Fibroblast of the aortic adventitia (primary cell): Measurements from ENCODE around the gene EYS. TPM values are rescaled to one million over a fixed set of nuclear protein-coding genes. Genes with fewer than 3 reads are reported as not detected.

ENCODE experiments used
- DNase-seq: peaks from one replicate; pipeline ENCODE4 v3.0.0-alpha.2; 2010; ENCODE audit warnings: low read depth
- H3K4me3 ChIP-seq: 2 replicates; pipeline ENCODE4 v1.5.1; 2011; ENCODE audit warnings: low read depth, mild to moderate bottlenecking, control low read depth, low read length, moderate library complexity
- total RNA-seq: library from RNA; depleted of rRNA; stranded (reverse); fragments of >200 nt; gene quantifications from 2 replicates; pipeline ENCODE4 v1.2.3, GENCODE V29; 2012; ENCODE audit warnings: low replicate concordance
- TF ChIP-seq, protein P1 (sequence below): IDR thresholded peaks from 2 replicates; pipeline ENCODE4 v1.5.1; 2011; ENCODE audit warnings: mild to moderate bottlenecking, low read length, control low read depth, inconsistent platforms; ENCODE audit not compliant: insufficient read depth

Gene EYS
- total RNA-seq, 1 donor, result 0.09 TPM

DNA sequence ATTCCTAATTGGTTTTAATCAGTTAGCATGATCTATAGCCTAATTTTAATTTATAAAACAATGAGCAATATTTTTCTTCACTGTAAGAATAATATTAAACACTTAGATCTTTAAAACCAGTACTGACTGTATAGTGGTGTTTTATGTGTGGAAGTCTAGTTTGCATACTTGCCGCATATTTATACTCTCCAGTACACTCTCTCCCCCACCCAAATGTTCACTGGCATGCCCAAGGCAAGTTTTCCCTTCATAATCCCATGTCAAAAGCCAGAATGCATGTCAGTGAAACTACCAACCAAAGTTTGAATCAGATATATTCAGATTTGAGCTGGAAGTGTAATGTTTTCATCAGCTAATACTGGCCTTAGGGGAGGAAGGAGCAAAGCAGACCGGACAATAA is 1565.3 kb downstream of the EYS start:
- TF ChIP-seq, protein P1, sequence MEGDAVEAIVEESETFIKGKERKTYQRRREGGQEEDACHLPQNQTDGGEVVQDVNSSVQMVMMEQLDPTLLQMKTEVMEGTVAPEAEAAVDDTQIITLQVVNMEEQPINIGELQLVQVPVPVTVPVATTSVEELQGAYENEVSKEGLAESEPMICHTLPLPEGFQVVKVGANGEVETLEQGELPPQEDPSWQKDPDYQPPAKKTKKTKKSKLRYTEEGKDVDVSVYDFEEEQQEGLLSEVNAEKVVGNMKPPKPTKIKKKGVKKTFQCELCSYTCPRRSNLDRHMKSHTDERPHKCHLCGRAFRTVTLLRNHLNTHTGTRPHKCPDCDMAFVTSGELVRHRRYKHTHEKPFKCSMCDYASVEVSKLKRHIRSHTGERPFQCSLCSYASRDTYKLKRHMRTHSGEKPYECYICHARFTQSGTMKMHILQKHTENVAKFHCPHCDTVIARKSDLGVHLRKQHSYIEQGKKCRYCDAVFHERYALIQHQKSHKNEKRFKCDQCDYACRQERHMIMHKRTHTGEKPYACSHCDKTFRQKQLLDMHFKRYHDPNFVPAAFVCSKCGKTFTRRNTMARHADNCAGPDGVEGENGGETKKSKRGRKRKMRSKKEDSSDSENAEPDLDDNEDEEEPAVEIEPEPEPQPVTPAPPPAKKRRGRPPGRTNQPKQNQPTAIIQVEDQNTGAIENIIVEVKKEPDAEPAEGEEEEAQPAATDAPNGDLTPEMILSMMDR, result no peak
- no peak overlapping the region for H3K4me3 ChIP-seq
- no peak for DNase-seq

DNA sequence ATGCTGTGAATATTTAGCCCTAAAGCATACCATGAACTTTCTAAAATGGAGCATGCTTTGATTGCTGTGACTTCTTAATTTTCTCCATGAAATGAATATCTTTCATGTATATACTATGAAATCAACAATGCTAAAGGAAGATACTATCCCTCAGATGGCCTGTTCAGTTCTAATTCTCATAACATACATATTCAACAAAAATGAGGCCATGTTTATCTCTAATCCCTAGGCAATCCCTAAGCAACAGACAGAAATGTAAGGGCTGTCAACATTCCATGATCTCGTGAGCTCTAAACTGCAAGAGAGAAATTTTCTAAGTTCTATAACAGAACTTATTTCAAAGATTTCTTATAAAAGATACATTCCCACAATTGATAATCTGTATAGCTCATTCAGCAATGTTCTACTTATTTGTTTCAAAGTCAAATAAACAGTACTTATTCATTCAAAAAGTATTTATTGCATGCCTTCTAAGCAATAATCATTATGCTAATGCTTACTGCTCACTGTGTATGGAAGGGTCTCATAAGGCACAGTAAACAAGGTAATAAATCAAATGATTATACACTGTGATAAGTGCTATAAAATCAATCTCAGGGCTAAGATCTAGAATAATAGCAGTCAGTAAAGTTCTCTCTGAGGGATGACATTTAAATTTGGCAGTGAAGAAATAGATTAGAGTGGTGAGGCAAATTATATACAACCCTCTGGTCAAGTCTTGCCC is 1578.6 kb downstream of the EYS start:
- no peak for DNase-seq
- TF ChIP-seq, protein P1, result no peak
- no peak overlapping the region for H3K4me3 ChIP-seq

DNA sequence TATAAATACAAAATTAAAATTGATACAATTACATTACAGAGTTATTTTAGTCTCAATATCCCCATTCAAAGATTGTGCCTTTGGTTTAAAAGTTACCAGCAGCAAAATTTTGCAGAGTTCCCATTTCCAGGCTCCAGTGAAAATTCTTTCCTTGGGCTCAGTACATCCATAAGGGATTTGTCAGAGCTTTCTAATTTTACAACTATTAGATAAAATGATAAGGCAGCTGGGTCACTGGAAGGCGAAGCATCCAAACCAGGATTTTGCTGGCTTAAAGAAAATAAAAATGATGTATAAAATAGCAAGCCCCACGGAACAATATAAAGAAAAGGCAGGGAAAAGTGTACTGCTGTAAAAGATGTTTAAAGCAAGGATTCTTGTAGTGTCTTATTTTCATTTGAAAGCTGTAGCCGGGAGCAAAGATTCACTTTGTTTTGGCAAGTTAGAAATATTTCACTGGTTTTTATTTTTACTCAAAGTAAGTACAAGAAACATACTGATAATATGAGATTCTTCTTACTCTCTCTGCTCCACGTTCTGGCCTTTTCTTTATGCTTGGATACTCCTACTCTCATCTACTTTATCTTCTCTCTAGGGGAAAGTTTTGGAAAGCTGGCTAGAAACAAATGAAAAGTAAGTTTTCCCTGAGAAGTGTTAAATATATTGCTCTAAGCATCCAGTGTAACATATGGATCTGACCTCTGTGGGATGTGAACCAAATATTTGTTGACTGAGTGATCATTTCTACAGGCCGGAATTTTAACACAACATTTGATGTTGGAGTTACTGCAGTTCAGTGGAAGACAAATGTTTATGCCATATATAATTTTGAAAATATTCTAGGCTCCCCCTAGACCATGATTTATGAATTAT is 1583.0 kb downstream of the EYS start:
- no peak for DNase-seq
- TF ChIP-seq, protein P1, result no peak
- H3K4me3 ChIP-seq, result no peak overlapping the region

DNA sequence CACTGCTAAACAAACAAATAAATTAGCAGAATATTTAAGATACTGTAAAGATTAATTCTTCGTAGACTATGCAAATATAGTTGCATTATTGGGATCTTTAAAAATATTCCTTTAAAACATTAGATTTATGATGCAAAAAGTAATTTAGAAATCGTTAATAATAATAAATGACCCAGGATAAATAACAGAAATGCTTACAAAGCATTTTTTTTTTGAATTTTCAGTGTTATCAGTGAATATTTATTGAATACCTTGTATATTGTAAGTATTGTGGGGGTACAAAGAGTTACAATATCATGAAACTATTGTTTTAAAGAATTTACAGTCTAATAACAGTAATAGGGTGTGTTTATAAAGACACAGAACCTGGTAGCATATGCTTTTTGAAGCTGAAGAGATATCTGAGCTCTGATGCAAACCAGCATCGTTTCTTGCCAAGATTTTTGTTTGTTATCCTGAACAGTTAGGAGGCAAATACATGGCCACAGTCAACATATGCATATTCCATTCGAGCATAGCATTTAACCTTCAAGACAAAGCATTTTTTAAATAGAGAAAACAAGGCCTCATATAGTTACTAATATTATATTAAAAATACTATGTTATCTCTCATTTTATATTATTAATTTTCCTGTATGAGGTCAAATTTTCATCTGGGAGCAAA is 1584.2 kb downstream of the EYS start:
- no peak overlapping the region for H3K4me3 ChIP-seq
- TF ChIP-seq, protein P1, result no peak
- no peak for DNase-seq

DNA sequence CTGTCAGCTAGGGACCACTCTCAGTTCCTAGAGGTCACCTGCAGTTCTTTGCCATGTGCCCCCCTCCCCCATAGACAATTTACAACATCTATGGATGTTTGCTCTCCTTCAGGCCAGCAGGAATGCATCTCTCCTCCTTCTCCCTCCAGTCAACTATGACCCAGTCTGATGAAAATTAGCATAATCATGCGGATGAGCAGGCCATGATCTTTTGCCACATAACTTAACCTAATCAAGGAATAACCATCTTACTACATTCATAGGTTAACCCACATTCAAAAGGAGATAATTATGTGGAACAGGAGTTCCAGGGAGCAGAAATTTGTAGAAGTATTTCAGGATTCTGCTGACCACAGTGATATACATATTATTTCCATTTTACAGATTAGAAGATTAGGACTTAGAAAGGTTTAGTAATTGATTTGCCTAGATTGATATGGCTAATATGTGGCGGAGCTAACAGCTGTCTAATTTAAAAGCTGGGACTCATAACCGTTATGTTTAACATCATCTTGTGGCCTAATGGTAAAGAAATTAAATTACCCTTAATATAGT is 1585.9 kb downstream of the EYS start:
- TF ChIP-seq, protein P1, result no peak

DNA sequence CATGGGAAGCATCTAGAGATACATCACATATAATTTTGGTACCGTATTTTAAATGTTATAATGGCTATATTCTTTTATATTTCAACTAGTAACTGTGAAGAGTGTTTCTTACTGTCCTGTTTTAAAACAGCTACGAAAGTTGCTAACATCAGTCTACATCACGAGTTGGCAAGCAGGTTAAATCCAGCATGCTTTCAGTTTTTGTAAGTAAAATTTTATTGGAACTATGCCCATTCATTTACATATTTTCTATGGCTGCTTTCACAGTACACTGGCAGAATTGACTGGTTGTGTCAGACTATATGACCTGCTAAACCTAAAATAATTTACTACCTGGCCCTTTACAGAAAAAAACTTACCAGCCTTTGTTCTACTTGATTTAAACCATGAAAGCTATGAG is 1593.3 kb downstream of the EYS start:
- no peak overlapping the region for H3K4me3 ChIP-seq
- TF ChIP-seq, protein P1, result no peak
- DNase-seq, result no peak

More for the DNA sequence above, 1585.9 kb downstream of the EYS start:
- no peak for DNase-seq
- H3K4me3 ChIP-seq, result no peak overlapping the region
